Erythroblast (primary cell): ENCODE data around the gene NCAPD2.

Source experiments
- DNase-seq, 2 experiments: peaks; one replicate each; lab custom pipeline; 2025; lab: John Stamatoyannopoulos, UW
- GATA1 ChIP-seq: IDR thresholded peaks from 2 replicates; pipeline ENCODE4 v1.6.1; 2011; ENCODE audit warnings: low read depth, mild to moderate bottlenecking, control low read depth, low read length, moderate library complexity
- POLR2A ChIP-seq: IDR thresholded peaks from 2 replicates; pipeline ENCODE4 v1.6.1; 2011; ENCODE audit warnings: mild to moderate bottlenecking, low read length

NCAPD2 gene

DNA sequence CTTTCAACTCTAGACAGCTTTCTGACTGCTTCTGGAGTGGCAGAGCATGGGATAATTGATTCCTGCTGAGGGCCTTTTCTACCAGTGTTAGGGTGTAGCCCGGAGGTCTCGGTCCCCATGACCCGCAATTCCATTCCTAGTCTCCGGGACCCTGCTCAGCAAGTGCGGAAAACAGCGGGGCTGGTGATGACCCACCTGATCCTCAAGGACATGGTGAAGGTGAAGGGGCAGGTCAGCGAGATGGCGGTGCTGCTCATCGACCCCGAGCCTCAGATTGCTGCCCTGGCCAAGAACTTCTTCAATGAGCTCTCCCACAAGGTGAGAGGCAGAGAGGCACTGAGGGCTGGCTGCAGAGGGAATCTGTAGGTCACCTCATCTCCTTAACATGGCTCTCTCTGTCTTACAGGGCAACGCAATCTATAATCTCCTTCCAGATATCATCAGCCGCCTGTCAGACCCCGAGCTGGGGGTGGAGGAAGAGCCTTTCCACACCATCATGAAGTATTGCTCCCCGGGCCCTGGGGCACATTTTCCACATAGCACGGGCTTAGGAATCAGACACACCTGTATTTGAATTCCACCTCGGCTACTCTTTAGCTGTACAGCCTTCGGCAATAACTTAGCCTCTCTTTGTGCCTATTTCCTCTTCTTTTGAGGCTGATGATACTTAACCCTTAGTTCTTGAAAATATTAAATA, 34.8 kb downstream of the NCAPD2 start:
- no peak for DNase-seq
- no peak for TF ChIP-seq POLR2A
- no peak for TF ChIP-seq GATA1

DNA sequence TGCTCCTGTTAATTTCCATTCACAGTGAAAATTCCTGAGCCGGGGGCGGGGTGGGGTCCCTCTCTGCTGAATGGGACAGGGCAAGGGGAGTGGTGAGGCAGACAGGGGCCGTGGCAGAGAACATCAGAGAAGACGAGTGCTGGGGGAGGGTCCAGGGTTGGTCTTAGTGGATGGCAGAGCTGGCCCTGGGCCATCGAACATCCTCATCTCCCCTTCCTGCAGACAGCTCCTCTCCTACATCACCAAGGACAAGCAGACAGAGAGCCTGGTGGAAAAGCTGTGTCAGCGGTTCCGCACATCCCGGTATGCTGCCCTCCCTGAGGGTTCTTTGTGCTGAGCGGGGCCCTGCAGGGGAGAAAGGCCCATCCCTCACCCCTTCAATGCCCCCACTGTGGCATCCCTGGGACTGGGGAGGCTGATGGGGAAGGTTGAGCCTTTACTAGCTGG, 35.4 kb downstream of the NCAPD2 start:
- no peak for DNase-seq
- TF ChIP-seq GATA1 (no peak), POLR2A (no peak)

DNA sequence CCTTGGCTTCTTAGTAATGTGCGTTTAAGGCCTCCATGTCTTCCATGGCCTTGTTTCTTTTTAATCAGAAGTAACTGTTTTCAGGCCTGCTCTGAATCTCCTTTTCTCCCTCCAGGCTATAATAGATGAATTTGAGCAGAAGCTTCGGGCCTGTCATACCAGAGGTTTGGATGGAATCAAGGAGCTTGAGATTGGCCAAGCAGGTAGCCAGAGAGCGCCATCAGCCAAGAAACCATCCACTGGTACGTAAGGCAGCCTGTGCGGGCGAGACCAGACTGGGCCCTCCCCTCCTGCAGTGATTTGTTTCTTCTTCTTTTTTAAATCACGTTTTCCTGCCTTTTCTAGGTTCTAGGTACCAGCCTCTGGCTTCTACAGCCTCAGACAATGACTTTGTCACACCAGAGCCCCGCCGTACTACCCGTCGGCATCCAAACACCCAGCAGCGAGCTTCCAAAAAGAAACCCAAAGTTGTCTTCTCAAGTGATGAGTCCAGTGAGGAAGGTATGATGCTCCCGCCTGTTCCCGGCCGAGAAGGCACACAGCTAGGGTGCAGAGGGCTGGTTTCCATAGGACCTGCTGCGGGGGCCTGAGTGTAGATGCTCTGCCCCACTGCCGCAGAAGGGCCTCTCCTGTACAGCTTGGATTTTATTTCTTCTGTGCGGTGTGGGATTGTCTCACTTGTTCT, 36.8 kb downstream of the NCAPD2 start:
- TF ChIP-seq GATA1 = no peak
- no peak for TF ChIP-seq POLR2A

GRCh38 chr12:6532051-6532926, 38.4 kb downstream of the NCAPD2 start:
- TF ChIP-seq POLR2A (peak; percentile 73), GATA1 (no peak)
- DNase-seq = peak; percentile 93 to 94

More for the DNA sequence above, 36.8 kb downstream of the NCAPD2 start:
- DNase-seq = no peak

- peak; percentile 70 to 75 for DNase-seq
- TF ChIP-seq GATA1 (no peak), POLR2A (peak; percentile 43)
Measured at GRCh38 chr12:6532927-6533652, 39.2 kb downstream of the NCAPD2 start.

DNA sequence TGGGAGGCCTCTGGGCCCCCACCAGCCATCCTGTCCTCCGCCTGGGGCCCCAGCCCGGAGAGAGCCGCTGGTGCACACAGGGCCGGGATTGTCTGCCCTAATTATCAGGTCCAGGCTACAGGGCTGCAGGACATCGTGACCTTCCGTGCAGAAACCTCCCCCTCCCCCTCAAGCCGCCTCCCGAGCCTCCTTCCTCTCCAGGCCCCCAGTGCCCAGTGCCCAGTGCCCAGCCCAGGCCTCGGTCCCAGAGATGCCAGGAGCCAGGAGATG, 39.7 kb downstream of the NCAPD2 start:
- DNase-seq = no peak
- TF ChIP-seq POLR2A (no peak), GATA1 (no peak)

GRCh38 chr12:6533923-6534694, 40.2 kb downstream of the NCAPD2 start, which contains the start of gene GAPDH:
Gene GAPDH, plus strand, starts transcription at chr12:6534517. Its CDS starts 316 bp downstream, at chr12:6534833.
- DNase-seq = peak; percentile 95 to 97
- TF ChIP-seq POLR2A = peak; percentile 92
- no peak for TF ChIP-seq GATA1

DNA sequence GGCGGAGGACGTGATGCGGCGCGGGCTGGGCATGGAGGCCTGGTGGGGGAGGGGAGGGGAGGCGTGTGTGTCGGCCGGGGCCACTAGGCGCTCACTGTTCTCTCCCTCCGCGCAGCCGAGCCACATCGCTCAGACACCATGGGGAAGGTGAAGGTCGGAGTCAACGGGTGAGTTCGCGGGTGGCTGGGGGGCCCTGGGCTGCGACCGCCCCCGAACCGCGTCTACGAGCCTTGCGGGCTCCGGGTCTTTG, 40.7 kb downstream of the NCAPD2 start:
- DNase-seq = peak in 1 of 2 experiments; percentile 94
- TF ChIP-seq POLR2A (peak; percentile 43), GATA1 (no peak)

DNA sequence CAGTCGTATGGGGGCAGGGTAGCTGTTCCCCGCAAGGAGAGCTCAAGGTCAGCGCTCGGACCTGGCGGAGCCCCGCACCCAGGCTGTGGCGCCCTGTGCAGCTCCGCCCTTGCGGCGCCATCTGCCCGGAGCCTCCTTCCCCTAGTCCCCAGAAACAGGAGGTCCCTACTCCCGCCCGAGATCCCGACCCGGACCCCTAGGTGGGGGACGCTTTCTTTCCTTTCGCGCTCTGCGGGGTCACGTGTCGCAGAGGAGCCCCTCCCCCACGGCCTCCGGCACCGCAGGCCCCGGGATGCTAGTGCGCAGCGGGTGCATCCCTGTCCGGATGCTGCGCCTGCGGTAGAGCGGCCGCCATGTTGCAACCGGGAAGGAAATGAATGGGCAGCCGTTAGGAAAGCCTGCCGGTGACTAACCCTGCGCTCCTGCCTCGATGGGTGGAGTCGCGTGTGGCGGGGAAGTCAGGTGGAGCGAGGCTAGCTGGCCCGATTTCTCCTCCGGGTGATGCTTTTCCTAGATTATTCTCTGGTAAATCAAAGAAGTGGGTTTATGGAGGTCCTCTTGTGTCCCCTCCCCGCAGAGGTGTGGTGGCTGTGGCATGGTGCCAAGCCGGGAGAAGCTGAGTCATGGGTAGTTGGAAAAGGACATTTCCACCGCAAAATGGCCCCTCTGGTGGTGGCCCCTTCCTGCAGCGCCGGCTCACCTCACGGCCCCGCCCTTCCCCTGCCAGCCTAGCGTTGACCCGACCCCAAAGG, 41.2 kb downstream of the NCAPD2 start:
- TF ChIP-seq POLR2A (no peak), GATA1 (no peak)
- DNase-seq = peak; percentile 81 to 85

DNA sequence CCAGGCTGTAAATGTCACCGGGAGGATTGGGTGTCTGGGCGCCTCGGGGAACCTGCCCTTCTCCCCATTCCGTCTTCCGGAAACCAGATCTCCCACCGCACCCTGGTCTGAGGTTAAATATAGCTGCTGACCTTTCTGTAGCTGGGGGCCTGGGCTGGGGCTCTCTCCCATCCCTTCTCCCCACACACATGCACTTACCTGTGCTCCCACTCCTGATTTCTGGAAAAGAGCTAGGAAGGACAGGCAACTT, 41.7 kb downstream of the NCAPD2 start:
- TF ChIP-seq POLR2A (no peak), GATA1 (no peak)
- DNase-seq = no peak

GRCh38 chr12:6535960-6536847, 42.3 kb downstream of the NCAPD2 start:
- TF ChIP-seq POLR2A = peak; percentile 26
- TF ChIP-seq GATA1 = no peak
- peak in 1 of 2 experiments; percentile 51 for DNase-seq
